ENCODE results near the gene SGIP1.
A peak's percentile ranks its signal among the peaks of the same experiment; 100 is the strongest.

SGIP1 gene

DNA sequence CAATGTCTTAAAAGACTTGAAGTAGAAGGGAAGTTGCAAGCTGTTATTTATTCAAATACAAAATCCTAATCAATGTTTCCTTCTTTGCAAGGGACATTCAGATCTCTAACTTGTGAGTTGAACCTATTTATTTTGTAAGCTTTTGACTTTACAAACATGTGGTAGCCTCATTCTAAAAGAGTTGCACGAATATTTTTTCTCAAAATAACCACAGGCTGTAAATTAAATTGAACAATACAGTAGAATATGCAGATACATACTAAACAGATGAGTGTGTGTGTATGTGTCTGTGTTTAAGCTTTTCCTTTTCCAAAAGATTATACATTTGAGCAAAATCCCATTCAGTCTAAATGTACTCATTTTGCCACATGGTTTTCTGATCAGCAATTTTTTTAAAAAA, 213.5 kb downstream of the SGIP1 start:
- Histone ChIP-seq H3K27ac (no peak overlapping the region), H3K4me3 (no peak overlapping the region)
- DNase-seq (ENCODE audit: low spot score) = no peak
- TF ChIP-seq, protein P1, sequence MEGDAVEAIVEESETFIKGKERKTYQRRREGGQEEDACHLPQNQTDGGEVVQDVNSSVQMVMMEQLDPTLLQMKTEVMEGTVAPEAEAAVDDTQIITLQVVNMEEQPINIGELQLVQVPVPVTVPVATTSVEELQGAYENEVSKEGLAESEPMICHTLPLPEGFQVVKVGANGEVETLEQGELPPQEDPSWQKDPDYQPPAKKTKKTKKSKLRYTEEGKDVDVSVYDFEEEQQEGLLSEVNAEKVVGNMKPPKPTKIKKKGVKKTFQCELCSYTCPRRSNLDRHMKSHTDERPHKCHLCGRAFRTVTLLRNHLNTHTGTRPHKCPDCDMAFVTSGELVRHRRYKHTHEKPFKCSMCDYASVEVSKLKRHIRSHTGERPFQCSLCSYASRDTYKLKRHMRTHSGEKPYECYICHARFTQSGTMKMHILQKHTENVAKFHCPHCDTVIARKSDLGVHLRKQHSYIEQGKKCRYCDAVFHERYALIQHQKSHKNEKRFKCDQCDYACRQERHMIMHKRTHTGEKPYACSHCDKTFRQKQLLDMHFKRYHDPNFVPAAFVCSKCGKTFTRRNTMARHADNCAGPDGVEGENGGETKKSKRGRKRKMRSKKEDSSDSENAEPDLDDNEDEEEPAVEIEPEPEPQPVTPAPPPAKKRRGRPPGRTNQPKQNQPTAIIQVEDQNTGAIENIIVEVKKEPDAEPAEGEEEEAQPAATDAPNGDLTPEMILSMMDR (IDR thresholded peaks at IDR 0.05) = no peak

DNA sequence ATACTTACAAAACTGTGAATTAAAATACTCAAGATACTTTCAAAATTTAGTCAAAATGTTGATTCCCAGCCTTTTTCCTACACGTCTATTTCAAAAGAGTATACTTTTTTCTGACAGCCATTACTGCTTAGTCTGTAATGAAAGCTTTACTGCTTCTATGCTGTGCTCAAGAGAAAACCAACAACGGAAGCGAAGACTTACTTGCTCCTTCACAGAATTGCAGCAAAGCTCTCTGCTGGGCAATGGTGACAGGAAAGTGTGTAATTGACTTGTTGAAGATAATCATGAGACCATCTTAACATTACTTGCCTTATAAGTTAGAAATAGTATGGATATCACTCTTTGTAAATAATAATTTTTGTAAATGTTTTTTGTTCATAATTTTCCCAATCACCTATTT, 216.6 kb downstream of the SGIP1 start:
- Histone ChIP-seq H3K4me3 (no peak overlapping the region), H3K27ac (no peak overlapping the region)
- TF ChIP-seq, protein P1 (IDR thresholded peaks at IDR 0.05) = no peak
- DNase-seq (ENCODE audit: low spot score) = no peak

DNA sequence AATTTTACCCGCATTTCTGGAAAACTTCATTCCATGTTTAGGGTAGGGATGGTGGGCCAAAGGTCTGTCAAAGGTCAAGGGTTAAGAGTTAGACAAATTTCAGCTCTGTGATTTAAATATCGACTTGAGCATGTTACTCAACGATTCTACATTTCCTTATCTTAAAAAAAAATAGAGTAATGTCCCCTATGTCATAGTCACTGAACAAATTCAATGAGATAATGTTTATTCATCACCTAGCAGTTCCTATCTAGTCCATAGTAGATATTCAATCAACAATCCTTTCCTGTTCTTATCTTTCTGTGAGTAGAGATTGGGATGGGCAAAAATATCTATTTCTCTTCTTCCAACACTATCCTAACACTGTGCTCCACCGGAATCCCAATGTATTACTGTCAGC, 217.2 kb downstream of the SGIP1 start:
- Histone ChIP-seq H3K27ac (no peak overlapping the region), H3K4me3 (no peak overlapping the region)
- TF ChIP-seq, protein P1 (IDR thresholded peaks at IDR 0.05) = no peak
- DNase-seq (ENCODE audit: low spot score) = no peak

DNA sequence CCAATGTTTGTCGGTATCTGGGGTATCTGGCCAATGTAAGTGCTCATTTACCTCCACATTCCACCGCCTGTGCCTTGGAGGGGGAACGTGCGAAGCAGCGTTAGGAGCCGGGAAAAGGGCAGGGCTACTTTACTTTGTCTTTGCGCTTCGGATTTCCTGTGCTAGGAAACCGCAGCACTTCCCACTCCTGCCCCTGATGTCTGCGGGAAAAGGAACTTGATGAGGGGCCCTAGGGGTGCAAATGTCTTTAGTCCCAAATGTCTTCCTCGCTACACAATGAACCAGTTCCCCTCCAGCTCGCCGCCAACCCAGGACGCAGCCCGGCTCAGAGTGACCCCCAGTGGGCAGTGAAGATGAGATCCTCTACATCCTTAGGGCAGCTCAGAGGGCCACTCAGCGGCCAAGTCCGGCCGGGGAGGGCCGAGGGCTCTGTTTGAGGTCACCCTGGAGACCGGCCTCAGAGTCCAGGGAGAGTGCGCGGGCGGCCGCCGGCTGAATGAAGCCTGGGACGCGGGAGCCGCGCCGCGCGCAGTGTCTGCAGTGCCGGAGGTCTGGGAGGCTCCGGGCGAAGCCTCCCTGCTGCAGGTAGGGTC, 218.1 kb downstream of the SGIP1 start, which contains the start of gene DYNLT5:
Gene DYNLT5 (plus strand): TSS at position 460 of the 593 bp plus-strand sequence. CDS start 2,200 bp downstream, outside the sequence.
- TF ChIP-seq, protein P1 (IDR thresholded peaks at IDR 0.05) = no peak
- Histone ChIP-seq H3K4me3 (peak within 1 kb of the TSS; percentile 69), H3K27ac (no peak within 1 kb of the TSS)
- DNase-seq (ENCODE audit: low spot score) = peak; percentile 74

DNA sequence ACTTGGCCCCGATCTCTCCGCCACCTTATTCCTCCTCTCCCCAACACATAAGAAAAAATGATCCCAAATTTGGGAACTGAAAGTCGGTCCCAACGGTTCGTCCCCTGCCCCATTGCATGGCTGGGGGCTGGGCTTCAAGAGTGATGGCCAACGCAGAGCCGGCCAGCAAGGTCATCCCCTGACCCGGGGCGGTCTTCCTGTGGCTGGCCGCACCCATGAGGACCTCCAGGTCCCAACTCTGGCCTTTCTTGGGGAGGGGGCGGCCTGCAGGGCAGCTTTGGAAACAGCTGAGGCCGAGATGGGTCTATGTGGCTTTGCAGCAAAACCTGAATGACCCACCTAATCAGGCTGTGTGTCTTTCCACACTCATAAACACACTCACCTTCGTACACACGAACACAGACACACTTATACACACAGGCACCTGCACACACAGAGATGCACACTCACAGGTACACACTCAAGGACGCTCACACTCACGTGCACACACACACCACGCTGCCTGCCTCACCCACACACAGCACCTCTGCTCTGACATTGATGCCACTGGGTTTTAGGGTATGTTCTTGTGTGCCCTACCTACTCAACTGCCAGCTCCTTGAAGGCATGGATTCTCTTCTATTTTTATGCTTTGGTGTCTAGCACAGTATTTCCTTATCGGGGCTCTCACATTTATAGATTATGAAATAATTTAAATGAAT, 218.9 kb downstream of the SGIP1 start:
- no peak overlapping the region for H3K27ac ChIP-seq
- peak overlapping the region; percentile 69 for H3K4me3 ChIP-seq
- TF ChIP-seq, protein P1 (IDR thresholded peaks at IDR 0.05) = no peak
- no peak for DNase-seq (ENCODE audit: low spot score)

DNA sequence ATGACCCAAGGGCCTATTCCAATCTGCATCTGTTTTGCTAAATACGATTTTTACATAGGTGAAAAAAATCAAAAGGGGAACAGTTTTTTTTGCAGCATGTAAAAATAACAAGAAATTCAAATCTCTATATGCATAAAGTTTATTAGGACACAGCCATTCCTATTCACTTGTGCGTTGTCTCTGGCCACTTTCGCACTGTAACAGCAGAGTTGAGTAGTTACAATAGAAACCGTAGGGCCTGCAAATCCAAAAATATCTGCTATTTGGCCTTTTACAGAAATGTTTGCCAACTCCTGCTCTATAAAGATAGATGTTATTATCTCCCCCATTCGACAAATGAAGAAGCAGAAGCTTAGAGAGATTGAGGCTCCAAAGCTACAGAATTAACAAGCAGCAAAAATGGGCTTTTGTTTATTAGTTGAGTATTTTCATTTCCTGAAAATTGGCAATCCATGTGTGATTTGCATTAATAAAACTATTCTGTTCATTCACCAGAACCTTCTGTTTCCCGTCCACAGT, 223.8 kb downstream of the SGIP1 start:
- no peak for DNase-seq (ENCODE audit: low spot score)
- TF ChIP-seq, protein P1 (IDR thresholded peaks at IDR 0.05) = no peak
- H3K27ac ChIP-seq = no peak overlapping the region
- H3K4me3 ChIP-seq = no peak overlapping the region

Measured in coronary artery (tissue), 2 donors.